Coronary artery (tissue), 2 donors: Measurements from ENCODE around the gene VSIR.

ENCODE experiments used
- DNase-seq: peaks from one replicate; pipeline ENCODE4 v3.0.0-alpha.2; 2017; ENCODE audit warnings: low spot score
- H3K27ac ChIP-seq, 2 donors: fragments of 200-600 bp; sonication (generic); one replicate each; pipeline ENCODE4 v1.5.1; 2016 to 2019
- H3K4me3 ChIP-seq: fragments of 200-600 bp; sonication (generic); 2 replicates; pipeline ENCODE4 v1.5.1; 2016; ENCODE audit warnings: mild to moderate bottlenecking, moderate library complexity
- TF ChIP-seq, protein P1 (sequence below): fragments of 200-600 bp; sonication (generic); IDR thresholded peaks from one replicate; pipeline ENCODE4 v1.5.1; 2019; ENCODE audit warnings: antibody characterized with exemption

Gene VSIR

DNA sequence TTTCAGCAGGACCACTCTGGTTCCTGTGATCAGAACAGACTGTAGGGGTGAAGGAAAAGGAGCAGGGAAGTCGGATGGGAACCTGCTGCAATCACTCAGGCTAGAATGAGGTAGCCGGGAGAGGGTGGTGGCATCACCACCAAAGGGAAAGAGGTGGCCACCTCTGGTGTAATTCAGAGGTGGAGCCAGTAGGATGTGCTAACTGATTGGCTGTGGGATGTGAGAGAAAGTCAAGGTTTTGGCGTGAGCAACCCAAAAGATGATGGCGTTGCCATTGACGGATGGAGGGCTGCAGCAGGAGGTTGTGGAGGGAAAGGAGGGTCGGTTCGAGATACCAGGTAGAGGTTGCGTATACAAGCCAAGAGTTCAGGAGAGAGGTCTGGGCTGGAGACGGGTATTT is 7.4 kb upstream of the VSIR start:
- Histone ChIP-seq H3K27ac (no peak overlapping the region), H3K4me3 (no peak overlapping the region)
- DNase-seq = no peak
- TF ChIP-seq, protein P1, sequence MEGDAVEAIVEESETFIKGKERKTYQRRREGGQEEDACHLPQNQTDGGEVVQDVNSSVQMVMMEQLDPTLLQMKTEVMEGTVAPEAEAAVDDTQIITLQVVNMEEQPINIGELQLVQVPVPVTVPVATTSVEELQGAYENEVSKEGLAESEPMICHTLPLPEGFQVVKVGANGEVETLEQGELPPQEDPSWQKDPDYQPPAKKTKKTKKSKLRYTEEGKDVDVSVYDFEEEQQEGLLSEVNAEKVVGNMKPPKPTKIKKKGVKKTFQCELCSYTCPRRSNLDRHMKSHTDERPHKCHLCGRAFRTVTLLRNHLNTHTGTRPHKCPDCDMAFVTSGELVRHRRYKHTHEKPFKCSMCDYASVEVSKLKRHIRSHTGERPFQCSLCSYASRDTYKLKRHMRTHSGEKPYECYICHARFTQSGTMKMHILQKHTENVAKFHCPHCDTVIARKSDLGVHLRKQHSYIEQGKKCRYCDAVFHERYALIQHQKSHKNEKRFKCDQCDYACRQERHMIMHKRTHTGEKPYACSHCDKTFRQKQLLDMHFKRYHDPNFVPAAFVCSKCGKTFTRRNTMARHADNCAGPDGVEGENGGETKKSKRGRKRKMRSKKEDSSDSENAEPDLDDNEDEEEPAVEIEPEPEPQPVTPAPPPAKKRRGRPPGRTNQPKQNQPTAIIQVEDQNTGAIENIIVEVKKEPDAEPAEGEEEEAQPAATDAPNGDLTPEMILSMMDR = no peak

DNA sequence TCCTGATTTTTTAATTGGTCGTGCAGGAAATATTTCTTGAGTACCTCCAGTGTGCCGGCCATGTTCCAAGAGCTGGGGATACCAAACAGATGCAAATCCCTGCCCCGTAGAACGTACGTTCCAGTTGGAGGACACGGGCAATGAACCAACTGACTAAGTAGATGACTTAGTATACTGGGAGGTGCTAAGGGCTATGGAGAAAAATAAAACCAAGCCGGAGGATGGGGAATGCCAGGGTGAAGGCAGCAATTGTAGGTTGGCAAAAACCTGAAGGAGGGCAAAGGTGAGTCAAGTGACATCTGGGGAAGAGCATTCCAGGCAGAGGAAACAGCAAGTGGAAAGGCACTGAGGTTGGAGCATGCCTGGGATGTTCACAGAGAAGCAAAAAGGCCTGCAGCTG is 6.8 kb upstream of the VSIR start:
- Histone ChIP-seq H3K27ac (no peak overlapping the region), H3K4me3 (no peak overlapping the region)
- no peak for DNase-seq
- TF ChIP-seq, protein P1 = no peak

DNA sequence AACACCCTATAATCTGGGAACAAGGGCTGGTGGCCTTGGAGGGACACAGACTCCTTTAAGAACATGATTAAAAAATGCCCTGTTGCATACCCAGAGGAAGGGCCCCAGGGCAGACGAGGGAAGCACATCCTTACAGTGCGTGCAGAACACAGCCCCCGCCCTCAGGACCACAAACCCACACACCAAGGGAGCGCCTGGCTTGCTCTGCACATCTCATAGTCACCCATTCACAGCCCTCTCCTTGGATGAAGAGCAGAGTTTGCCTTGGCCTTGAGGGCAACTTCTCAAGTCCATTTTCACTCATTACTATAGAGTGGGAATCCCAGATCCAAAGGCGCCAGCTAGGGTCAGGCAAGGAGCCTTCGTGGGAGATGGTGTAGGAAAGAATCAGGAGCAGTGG is 6.3 kb upstream of the VSIR start:
- no peak overlapping the region for H3K27ac ChIP-seq
- DNase-seq = no peak
- TF ChIP-seq, protein P1 = no peak
- H3K4me3 ChIP-seq = no peak overlapping the region

DNA sequence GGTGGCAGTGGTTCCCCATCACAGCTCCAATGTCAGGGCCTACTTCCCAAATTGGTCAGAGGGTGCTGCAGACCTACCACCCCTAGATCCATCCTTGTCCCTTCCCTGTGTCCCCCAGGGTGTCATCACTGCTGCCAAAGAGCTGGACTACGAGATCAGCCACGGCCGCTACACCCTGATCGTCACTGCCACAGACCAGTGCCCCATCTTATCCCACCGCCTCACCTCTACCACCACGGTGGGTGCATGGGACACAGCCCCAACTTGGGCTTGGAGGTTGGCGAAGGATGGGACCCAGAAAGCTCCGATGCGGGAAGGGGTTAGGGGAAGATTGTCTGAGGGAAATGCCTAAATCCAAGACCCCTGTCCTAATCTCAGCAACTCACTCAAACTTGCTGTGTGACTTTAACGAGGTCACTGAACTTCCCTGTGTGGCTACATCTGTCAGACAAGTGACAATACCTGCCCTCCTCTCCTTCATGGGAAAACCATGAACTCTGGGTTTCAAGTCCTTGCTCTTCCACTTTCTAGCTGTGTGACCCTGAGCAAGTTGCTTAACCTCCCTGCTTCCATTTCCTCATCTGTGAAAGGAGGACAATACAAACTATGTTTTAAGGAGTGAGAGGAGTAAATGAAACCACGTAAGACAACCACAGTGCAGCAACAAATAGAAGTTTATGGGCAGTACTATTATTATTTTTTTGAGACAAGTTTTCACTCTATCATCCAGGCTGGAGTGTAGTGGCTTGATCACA is 4.9 kb upstream of the VSIR start:
- H3K4me3 ChIP-seq = no peak overlapping the region
- TF ChIP-seq, protein P1 = no peak
- DNase-seq = no peak
- no peak overlapping the region for H3K27ac ChIP-seq

DNA sequence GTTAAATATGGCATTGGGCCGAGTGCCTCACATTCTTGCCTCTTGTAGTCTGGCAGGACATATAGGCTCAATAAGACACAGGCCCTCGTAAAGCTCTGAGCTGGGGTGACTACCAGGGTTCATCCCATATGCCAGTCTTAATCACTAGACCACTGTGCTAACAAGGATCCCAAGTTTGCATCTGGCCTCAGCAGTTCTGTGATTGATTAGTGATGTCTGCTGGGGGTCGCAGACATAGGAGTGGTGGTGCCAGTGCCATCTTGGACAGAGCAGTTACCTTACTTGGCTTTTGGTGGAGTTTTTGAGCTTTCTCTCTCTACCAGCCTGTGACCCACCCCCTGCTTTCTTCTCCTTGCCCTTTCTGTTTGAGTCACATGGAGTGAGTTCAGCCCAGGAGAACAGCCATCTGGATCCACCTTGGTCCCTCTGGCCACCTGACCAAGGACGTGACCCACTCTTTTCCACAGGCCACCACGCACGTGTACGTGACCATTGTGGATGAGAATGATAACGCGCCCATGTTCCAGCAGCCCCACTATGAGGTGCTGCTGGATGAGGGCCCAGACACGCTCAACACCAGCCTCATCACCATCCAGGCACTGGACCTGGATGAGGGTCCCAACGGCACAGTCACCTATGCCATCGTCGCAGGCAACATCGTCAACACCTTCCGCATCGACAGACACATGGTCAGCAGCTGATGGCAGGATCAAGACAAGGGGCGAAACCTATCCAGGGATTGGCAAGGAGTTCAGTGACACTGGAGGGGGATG is 4.1 kb upstream of the VSIR start:
- DNase-seq = no peak
- TF ChIP-seq, protein P1 = no peak
- H3K4me3 ChIP-seq = no peak overlapping the region
- no peak overlapping the region for H3K27ac ChIP-seq

DNA sequence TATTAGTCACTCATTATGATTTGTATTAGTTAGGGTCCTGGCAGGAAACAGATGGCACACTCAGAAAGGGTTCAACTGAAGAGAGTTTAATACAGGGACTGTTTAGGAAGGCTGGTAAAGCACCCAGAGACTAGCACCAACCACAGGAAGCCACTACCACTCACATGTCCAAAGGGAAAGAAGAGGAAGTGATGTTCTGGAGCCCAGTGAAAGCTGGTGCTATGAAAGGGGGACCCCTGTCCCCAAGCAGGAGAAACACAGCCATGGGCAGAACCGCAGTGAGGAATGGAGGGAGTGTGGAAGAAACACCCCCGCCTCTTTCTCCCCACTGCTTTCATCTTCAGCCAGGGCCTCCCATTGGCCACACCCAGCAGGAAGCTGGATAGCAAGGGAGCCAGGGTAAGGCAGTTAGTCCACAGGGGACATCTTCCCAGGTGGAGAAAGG is 3.2 kb upstream of the VSIR start:
- no peak for DNase-seq
- H3K4me3 ChIP-seq = no peak overlapping the region
- peak overlapping the region in 1 of 2 donors; percentile 28 for H3K27ac ChIP-seq
- TF ChIP-seq, protein P1 = no peak
